Adipocyte (in vitro differentiated cells): ENCODE data around the gene LATS1.
"Not testable (repeated sequence)": the region's sequence is repeated elsewhere in the genome, so short reads cannot be mapped to it uniquely, and the experiment has no call there.

Experiments
- DNase-seq: peaks from one replicate; pipeline ENCODE4 v3.0.0-alpha.2; 2015; ENCODE audit warnings: low read depth
- H3K27me3 ChIP-seq: replicated peaks from 2 replicates; pipeline ENCODE4 v1.7.0; 2013; ENCODE audit warnings: mild to moderate bottlenecking, low read length, moderate library complexity; ENCODE audit not compliant: control insufficient read depth, insufficient read depth
- H3K36me3 ChIP-seq: 2 replicates; pipeline ENCODE4 v1.7.0; 2013; ENCODE audit warnings: low read length, mild to moderate bottlenecking, moderate library complexity; ENCODE audit not compliant: control insufficient read depth, insufficient read depth, severe bottlenecking
- H3K4me1 ChIP-seq: 2 replicates; pipeline ENCODE4 v1.7.0; 2013; ENCODE audit warnings: mild to moderate bottlenecking, low read length, moderate library complexity; ENCODE audit not compliant: control insufficient read depth, insufficient read depth
- H3K4me3 ChIP-seq: 2 replicates; pipeline ENCODE4 v1.7.0; 2013; ENCODE audit warnings: mild to moderate bottlenecking, low read length, moderate library complexity
- H3K9ac ChIP-seq: 2 replicates; pipeline ENCODE4 v1.7.0; 2013; ENCODE audit warnings: mild to moderate bottlenecking, low read length, moderate library complexity
- H3K9me3 ChIP-seq: 2 replicates; pipeline ENCODE4 v1.7.0; 2013; ENCODE audit warnings: mild to moderate bottlenecking, low read length, moderate library complexity; ENCODE audit not compliant: control insufficient read depth

The LATS1 gene

GRCh38 chr6:149751239-149751638, 33.3 kb upstream of the LATS1 start:
- Histone ChIP-seq H3K27me3 (no peaks in the 10 kb centered on the region), H3K9ac (peak overlapping the region; percentile 99), H3K9me3 (no peaks in the 10 kb centered on the region), H3K36me3 (no peaks in the 10 kb centered on the region), H3K4me1 (peaks cover 30% of the 10 kb centered on the region), H3K4me3 (peak overlapping the region; percentile 99)
- DNase-seq: no peak

GRCh38 chr6:149750136-149750609, 32.3 kb upstream of the LATS1 start:
- peak; percentile 76 for DNase-seq
- Histone ChIP-seq H3K36me3 (no peaks in the 10 kb centered on the region), H3K4me3 (peak overlapping the region; percentile 99), H3K9me3 (no peaks in the 10 kb centered on the region), H3K4me1 (peaks cover 37% of the 10 kb centered on the region), H3K27me3 (no peaks in the 10 kb centered on the region), H3K9ac (peak overlapping the region; percentile 99)

GRCh38 chr6:149749594-149750135, 31.8 kb upstream of the LATS1 start, which contains the start of gene PCMT1:
Gene PCMT1 (plus strand): TSS chr6:149749741. CDS start chr6:149749902, 161 bp downstream.
- H3K9ac ChIP-seq: peak within 1 kb of the TSS; percentile 99
- no peaks in the 10 kb centered on the region for H3K36me3 ChIP-seq
- H3K4me1 ChIP-seq: peaks cover 37% of the 10 kb centered on the region
- DNase-seq: peak; percentile 98
- H3K9me3 ChIP-seq: no peaks in the 10 kb centered on the region
- H3K4me3 ChIP-seq: peak within 1 kb of the TSS; percentile 99
- no peaks in the 10 kb centered on the region for H3K27me3 ChIP-seq

- peak overlapping the region; percentile 99 for H3K9ac ChIP-seq
- H3K9me3 ChIP-seq, H3K36me3 ChIP-seq, DNase-seq, H3K27me3 ChIP-seq: not testable (repeated sequence)
- H3K4me1 ChIP-seq: peaks cover 37% of the 10 kb centered on the region
- H3K4me3 ChIP-seq: peak overlapping the region; percentile 99
Observed at GRCh38 chr6:149749082-149749593, 31.2 kb upstream of the LATS1 start.

- H3K4me1 ChIP-seq: peaks cover 18% of the 10 kb centered on the region
- H3K9ac ChIP-seq: peak within 1 kb of the TSS; percentile 96
- peak within 1 kb of the TSS; percentile 100 for H3K4me3 ChIP-seq
- no peaks in the 10 kb centered on the region for H3K9me3 ChIP-seq
- H3K36me3 ChIP-seq: peaks cover 15% of the 10 kb centered on the region
- DNase-seq: peak; percentile 96
- no peaks in the 10 kb centered on the region for H3K27me3 ChIP-seq
Observed at GRCh38 chr6:149746147-149746946, 28.4 kb upstream of the LATS1 start, which contains the start of gene NUP43. Gene NUP43 (minus strand): TSS chr6:149746529. CDS start chr6:149746495, 34 bp downstream.

- not testable (repeated sequence) for H3K9me3 ChIP-seq, DNase-seq, H3K4me1 ChIP-seq, H3K27me3 ChIP-seq
- Histone ChIP-seq H3K4me3 (peak overlapping the region; percentile 100), H3K36me3 (peaks cover 26% of the 10 kb centered on the region), H3K9ac (peak overlapping the region; percentile 96)
Observed at GRCh38 chr6:149745252-149745651, 27.4 kb upstream of the LATS1 start.

- Histone ChIP-seq H3K4me3 (no peak overlapping the region), H3K9me3 (no peaks in the 10 kb centered on the region), H3K4me1 (no peaks in the 10 kb centered on the region), H3K9ac (no peak overlapping the region), H3K27me3 (no peaks in the 10 kb centered on the region), H3K36me3 (peaks cover 61% of the 10 kb centered on the region)
- DNase-seq: no peak
Observed at GRCh38 chr6:149734915-149735314, 17.0 kb upstream of the LATS1 start.

GRCh38 chr6:149733089-149733720, 15.3 kb upstream of the LATS1 start:
- H3K36me3 ChIP-seq: peaks cover 66% of the 10 kb centered on the region

GRCh38 chr6:149729824-149730223, 11.9 kb upstream of the LATS1 start:
- H3K9me3 ChIP-seq: no peaks in the 10 kb centered on the region
- H3K36me3 ChIP-seq: peaks cover 61% of the 10 kb centered on the region
- H3K9ac ChIP-seq: no peak overlapping the region
- H3K4me1 ChIP-seq: no peaks in the 10 kb centered on the region
- no peak overlapping the region for H3K4me3 ChIP-seq
- no peaks in the 10 kb centered on the region for H3K27me3 ChIP-seq
- no peak for DNase-seq

More at GRCh38 chr6:149733089-149733720, 15.3 kb upstream of the LATS1 start:
- no peak for DNase-seq
- Histone ChIP-seq H3K9ac (no peak overlapping the region), H3K27me3 (no peaks in the 10 kb centered on the region), H3K4me3 (no peak overlapping the region), H3K4me1 (no peaks in the 10 kb centered on the region), H3K9me3 (no peaks in the 10 kb centered on the region)

GRCh38 chr6:149728499-149729234, 10.8 kb upstream of the LATS1 start:
- Histone ChIP-seq H3K9me3 (no peaks in the 10 kb centered on the region), H3K36me3 (peaks cover 60% of the 10 kb centered on the region), H3K9ac (no peak overlapping the region), H3K4me1 (no peaks in the 10 kb centered on the region), H3K27me3 (no peaks in the 10 kb centered on the region), H3K4me3 (no peak overlapping the region)
- no peak for DNase-seq
